Panc1 (cell line): ENCODE data around the gene TMEM154. TPM values are rescaled to one million over a fixed set of nuclear protein-coding genes. Genes with fewer than 3 reads are reported as not detected.

Source experiments
- ATAC-seq: fragments of 200-7000 bp; cut with Tn5 transposase; 2 replicates; pipeline ENCODE4 v1.9.1; 2020; ENCODE audit warnings: mild to moderate bottlenecking, moderate library complexity
- BruUV-seq: library from RNA; stranded (reverse); fragments of 400-500 nt; replicated peaks from 2 replicates; lab custom pipeline; 2021; lab: Mats Ljungman, UMichigan
- CTCF ChIA-PET: fragments of 300-600 bp; sonication (Branson Sonifier 250); formaldehyde crosslinking; loops from one replicate; lab custom pipeline; 2022; ENCODE audit warnings: antibody characterized with exemption; lab: Charles Lee
- POLR2A ChIA-PET: fragments of 300-600 bp; sonication (Branson Sonifier 250); formaldehyde crosslinking; loops from one replicate; lab custom pipeline; 2022; ENCODE audit warnings: antibody characterized with exemption; lab: Charles Lee
- DNase-seq: peaks from one replicate; pipeline ENCODE4 v3.0.0-alpha.2; 2010; ENCODE audit warnings: low read depth, low spot score
- H3K27ac ChIP-seq: 2 replicates; pipeline ENCODE4 v1.5.1; 2011; ENCODE audit warnings: mild to moderate bottlenecking, low read length, inconsistent platforms
- H3K27me3 ChIP-seq: fragments of 200-500 bp; sonication (Bioruptor generic); 2 replicates; pipeline ENCODE4 v1.6.0; 2014; ENCODE audit warnings: low read length, inconsistent platforms; ENCODE audit not compliant: control insufficient read depth, insufficient read depth
- H3K36me3 ChIP-seq: fragments of 200-500 bp; sonication (Bioruptor generic); 2 replicates; pipeline ENCODE4 v1.5.1; 2014; ENCODE audit warnings: inconsistent platforms, mild to moderate bottlenecking, low read length, moderate library complexity; ENCODE audit not compliant: control insufficient read depth, insufficient read depth
- H3K4me1 ChIP-seq: 2 replicates; pipeline ENCODE4 v1.5.1; 2011; ENCODE audit warnings: inconsistent platforms, mild to moderate bottlenecking, low read length, moderate library complexity; ENCODE audit not compliant: control insufficient read depth, insufficient read depth
- H3K4me3 ChIP-seq, 2 experiments: 2 replicates each; pipeline ENCODE4 v1.5.1; 2011 to 2012; ENCODE audit warnings: low read depth in 2 of 2, low read length in 2 of 2, mild to moderate bottlenecking in 2 of 2, inconsistent platforms in 1 of 2, moderate library complexity in 1 of 2
- H3K9me3 ChIP-seq: fragments of 200-500 bp; sonication (Bioruptor generic); 2 replicates; pipeline ENCODE4 v1.5.1; 2014; ENCODE audit warnings: low read depth, mild to moderate bottlenecking, inconsistent platforms, low read length, moderate library complexity; ENCODE audit not compliant: control insufficient read depth, insufficient read depth
- CTCF ChIP-seq: fragments of 450-650 bp; IDR thresholded peaks from 2 replicates; pipeline ENCODE4 v1.5.1; 2017; ENCODE audit warnings: mild to moderate bottlenecking
- POLR2AphosphoS5 ChIP-seq: IDR thresholded peaks from 2 replicates; pipeline ENCODE4 v1.6.1; 2012; ENCODE audit warnings: mild to moderate bottlenecking, low read depth, low read length, moderate library complexity
- REST ChIP-seq, 2 experiments: IDR thresholded peaks; 2 replicates each; pipeline ENCODE4 v1.6.1; 2011 to 2012; ENCODE audit warnings: low read depth in 2 of 2, control low read depth in 1 of 2, low read length in 1 of 2, mild to moderate bottlenecking in 1 of 2, moderate library complexity in 1 of 2; ENCODE audit not compliant: insufficient read depth in 1 of 2
- SIN3A ChIP-seq: IDR thresholded peaks from 2 replicates; pipeline ENCODE4 v1.6.1; 2012; ENCODE audit warnings: low read depth, mild to moderate bottlenecking, low read length, moderate library complexity, borderline replicate concordance; ENCODE audit not compliant: insufficient read depth
- TCF7L2 ChIP-seq: IDR thresholded peaks from 2 replicates; pipeline ENCODE4 v1.6.1; 2011; ENCODE audit warnings: mild to moderate bottlenecking, low read depth, low read length, inconsistent platforms
- in situ Hi-C: cut with HindIII; loops from 2 replicates; pipeline ENCODE4 v1.10.0; 2016; ENCODE audit warnings: low sequenced_read_pairs, low pct_unique_long_range_greater_than_20kb
- intact Hi-C: fragments of 100-400 bp; cut with micrococcal nuclease; formaldehyde crosslinking; loops from one replicate; pipeline ENCODE4 v1.10.0; 2022; ENCODE audit not compliant: unreplicated experiment
- total RNA-seq: library from RNA; stranded (reverse); gene quantifications from one replicate; pipeline ENCODE4 v1.2.1, GENCODE V29; 2021; ENCODE audit not compliant: unreplicated experiment

Gene TMEM154
- total RNA-seq, 1 experiment from 2014 or later = 0.15 TPM

- ChIA-PET POLR2A (no interaction called here), CTCF (no interaction called here)
- no peaks in the 10 kb centered on the region for H3K36me3 ChIP-seq
- DNase-seq (no peak), ATAC-seq (no peak)
- no peak for TF ChIP-seq CTCF
- no peak for TF ChIP-seq POLR2AphosphoS5
- TF ChIP-seq SIN3A = no peak
- no peak for TF ChIP-seq REST (IDR thresholded peaks at IDR 0.05; ENCODE audit: insufficient read depth in 1 of 2, low read depth in 2 of 2, low read length in 1 of 2)
- no peak for TF ChIP-seq TCF7L2
- no peak overlapping the region for H3K27ac ChIP-seq
- peaks cover 2% of the 10 kb centered on the region; the same call in 1 of the 2 replicates for H3K27me3 ChIP-seq
- intact Hi-C loops = no loop called here
- in situ Hi-C loops = no loop called here
- H3K4me1 ChIP-seq = no peaks in the 10 kb centered on the region
- no peaks in the 10 kb centered on the region for H3K9me3 ChIP-seq
- no TSS peak for BruUV-seq
- H3K4me3 ChIP-seq = no peak overlapping the region
These were observed 60.8 kb downstream of the TMEM154 start for GRCh38 chr4:152618971-152619370.

GRCh38 chr4:152616804-152617203 lies 63.0 kb downstream of the TMEM154 start:
- in situ Hi-C loops (no loop called here), intact Hi-C loops (no loop called here)
- no peak overlapping the region for H3K4me3 ChIP-seq
- BruUV-seq = no TSS peak
- no peaks in the 10 kb centered on the region for H3K4me1 ChIP-seq
- no peaks in the 10 kb centered on the region for H3K9me3 ChIP-seq
- DNase-seq (no peak), ATAC-seq (no peak)
- peaks cover 2% of the 10 kb centered on the region; the same call in 1 of the 2 replicates for H3K27me3 ChIP-seq
- CTCF ChIA-PET = no interaction called here
- POLR2A ChIA-PET = no interaction called here
- TF ChIP-seq SIN3A (no peak), TCF7L2 (no peak), REST (IDR thresholded peaks at IDR 0.05; ENCODE audit: insufficient read depth in 1 of 2, low read depth in 2 of 2, low read length in 1 of 2) (no peak), POLR2AphosphoS5 (no peak), CTCF (no peak)
- no peaks in the 10 kb centered on the region for H3K36me3 ChIP-seq
- H3K27ac ChIP-seq = no peak overlapping the region
